Erythroblast (primary cell): ENCODE results near the gene C20orf96.

Experiments
- GATA1 ChIP-seq: IDR thresholded peaks from 2 replicates; pipeline ENCODE4 v1.6.1; 2011; ENCODE audit warnings: low read depth, mild to moderate bottlenecking, control low read depth, low read length, moderate library complexity
- POLR2A ChIP-seq: IDR thresholded peaks from 2 replicates; pipeline ENCODE4 v1.6.1; 2011; ENCODE audit warnings: mild to moderate bottlenecking, low read length

- TF ChIP-seq POLR2A (no peak), GATA1 (no peak)
These were observed 33.1 kb downstream of the C20orf96 start, which contains the start of gene DEFB132 for GRCh38 chr20:257419-257818.
